ENCODE measurements around the gene YPEL2. TPM values are rescaled to one million over a fixed set of nuclear protein-coding genes. Genes with fewer than 3 reads are reported as not detected.
A peak's percentile ranks its signal among the peaks of the same experiment; 100 is the strongest.
"Not testable (repeated sequence)": the region's sequence is repeated elsewhere in the genome, so short reads cannot be mapped to it uniquely, and the experiment has no call there.

The YPEL2 gene
- total RNA-seq, 1 donor from 2014 or later, result 18.9 TPM

DNA sequence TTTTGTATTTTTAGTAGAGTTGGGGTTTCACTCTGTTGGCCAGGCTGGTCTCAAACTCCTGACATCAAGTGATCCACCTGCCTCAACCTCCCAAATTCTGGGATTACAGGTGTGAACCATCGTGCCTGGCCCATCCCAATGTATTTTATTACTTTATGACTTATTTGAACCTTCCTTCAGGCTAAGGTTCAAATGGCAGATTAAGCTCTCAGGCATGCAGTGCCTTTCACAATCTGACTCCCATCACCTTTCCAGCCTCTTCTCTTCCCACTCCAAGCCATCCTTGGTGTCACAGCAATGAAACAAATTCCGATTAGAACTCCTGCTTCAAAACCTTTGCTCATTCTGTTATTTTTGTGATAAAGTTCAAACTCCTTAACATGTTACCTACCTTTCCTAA lies 26.6 kb upstream of the YPEL2 start:
- Mint-ChIP-seq H3K36me3 (ENCODE audit: unreplicated experiment) (no peaks in the 10 kb centered on the region), H3K9me3 (ENCODE audit: unreplicated experiment) (no peaks in the 10 kb centered on the region), H3K4me1 (ENCODE audit: unreplicated experiment) (no peaks in the 10 kb centered on the region), H3K27me3 (ENCODE audit: unreplicated experiment) (peaks cover 22% of the 10 kb centered on the region), H3K27ac (ENCODE audit: unreplicated experiment) (no peak overlapping the region), H3K4me3 (ENCODE audit: unreplicated experiment) (no peak overlapping the region)
- no peak for DNase-seq (ENCODE audit: extremely low spot score, unreplicated experiment)
- TF ChIP-seq, protein P1, sequence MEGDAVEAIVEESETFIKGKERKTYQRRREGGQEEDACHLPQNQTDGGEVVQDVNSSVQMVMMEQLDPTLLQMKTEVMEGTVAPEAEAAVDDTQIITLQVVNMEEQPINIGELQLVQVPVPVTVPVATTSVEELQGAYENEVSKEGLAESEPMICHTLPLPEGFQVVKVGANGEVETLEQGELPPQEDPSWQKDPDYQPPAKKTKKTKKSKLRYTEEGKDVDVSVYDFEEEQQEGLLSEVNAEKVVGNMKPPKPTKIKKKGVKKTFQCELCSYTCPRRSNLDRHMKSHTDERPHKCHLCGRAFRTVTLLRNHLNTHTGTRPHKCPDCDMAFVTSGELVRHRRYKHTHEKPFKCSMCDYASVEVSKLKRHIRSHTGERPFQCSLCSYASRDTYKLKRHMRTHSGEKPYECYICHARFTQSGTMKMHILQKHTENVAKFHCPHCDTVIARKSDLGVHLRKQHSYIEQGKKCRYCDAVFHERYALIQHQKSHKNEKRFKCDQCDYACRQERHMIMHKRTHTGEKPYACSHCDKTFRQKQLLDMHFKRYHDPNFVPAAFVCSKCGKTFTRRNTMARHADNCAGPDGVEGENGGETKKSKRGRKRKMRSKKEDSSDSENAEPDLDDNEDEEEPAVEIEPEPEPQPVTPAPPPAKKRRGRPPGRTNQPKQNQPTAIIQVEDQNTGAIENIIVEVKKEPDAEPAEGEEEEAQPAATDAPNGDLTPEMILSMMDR (IDR thresholded peaks at IDR 0.05), result no peak

DNA sequence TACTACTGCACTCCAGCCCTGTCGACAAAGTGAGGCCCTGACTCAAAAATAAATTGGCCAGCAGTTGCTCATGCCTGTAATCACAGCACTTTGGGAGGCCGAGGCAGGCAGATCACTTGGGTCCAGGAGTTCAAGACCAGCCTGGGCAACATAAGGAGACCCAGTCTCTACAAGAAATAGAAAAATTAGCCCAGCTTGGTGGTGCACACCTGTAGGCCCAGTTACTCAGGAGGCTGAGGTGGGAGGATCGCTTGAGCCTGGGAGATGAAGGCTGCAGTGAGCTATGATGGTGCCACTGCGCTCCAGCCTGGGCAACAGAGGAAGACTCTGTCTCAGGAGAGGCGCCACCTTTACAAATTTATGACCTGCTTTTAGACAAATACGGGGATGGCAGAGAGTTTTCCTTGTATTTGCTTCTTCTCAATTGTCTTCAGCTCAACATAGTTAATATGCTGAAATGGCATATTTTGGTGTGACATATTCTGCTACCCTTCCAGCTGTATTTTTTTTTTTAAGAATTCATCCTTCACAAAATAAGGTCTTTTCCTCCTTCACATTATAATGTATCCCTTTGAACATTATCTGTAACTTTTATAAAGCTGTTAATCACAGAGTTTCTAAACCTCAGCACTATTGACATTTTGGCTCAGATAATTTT lies 21.1 kb upstream of the YPEL2 start:
- Mint-ChIP-seq H3K36me3 (ENCODE audit: unreplicated experiment) (no peaks in the 10 kb centered on the region), H3K4me1 (ENCODE audit: unreplicated experiment) (peaks cover 1% of the 10 kb centered on the region), H3K27me3 (ENCODE audit: unreplicated experiment) (peaks cover 5% of the 10 kb centered on the region)

DNA sequence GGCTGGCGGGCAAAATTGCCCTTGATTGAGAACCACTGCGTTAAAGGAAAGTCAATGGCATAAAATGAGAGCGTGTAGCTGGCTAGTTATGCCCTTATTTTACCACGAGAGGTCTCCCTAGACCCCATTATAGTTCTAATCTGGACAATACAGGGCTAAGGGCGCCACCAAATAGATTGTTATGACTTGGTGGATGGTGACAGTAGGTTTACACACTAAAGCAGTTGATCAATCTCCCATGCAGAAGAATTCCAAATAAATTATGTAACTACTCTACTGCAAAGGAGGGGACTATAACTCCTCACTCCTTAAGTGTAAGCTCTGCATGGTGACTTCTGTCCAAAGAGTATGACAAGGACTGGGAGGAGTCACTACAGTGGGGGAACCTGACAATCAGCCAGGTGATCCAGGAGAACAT lies 20.4 kb upstream of the YPEL2 start:
- H3K27ac Mint-ChIP-seq (ENCODE audit: unreplicated experiment), result no peak overlapping the region
- no peaks in the 10 kb centered on the region for H3K9me3 Mint-ChIP-seq (ENCODE audit: unreplicated experiment)
- DNase-seq (ENCODE audit: extremely low spot score, unreplicated experiment), result no peak
- peaks cover 3% of the 10 kb centered on the region for H3K27me3 Mint-ChIP-seq (ENCODE audit: unreplicated experiment)
- no peaks in the 10 kb centered on the region for H3K36me3 Mint-ChIP-seq (ENCODE audit: unreplicated experiment)
- TF ChIP-seq, protein P1 (IDR thresholded peaks at IDR 0.05), result peak; percentile 82
- peaks cover 1% of the 10 kb centered on the region for H3K4me1 Mint-ChIP-seq (ENCODE audit: unreplicated experiment)
- H3K4me3 Mint-ChIP-seq (ENCODE audit: unreplicated experiment), result no peak overlapping the region

More for the DNA sequence above, 21.1 kb upstream of the YPEL2 start:
- no peak for DNase-seq (ENCODE audit: extremely low spot score, unreplicated experiment)
- H3K9me3 Mint-ChIP-seq (ENCODE audit: unreplicated experiment), result no peaks in the 10 kb centered on the region
- H3K4me3 Mint-ChIP-seq (ENCODE audit: unreplicated experiment), result no peak overlapping the region
- TF ChIP-seq, protein P1 (IDR thresholded peaks at IDR 0.05), result no peak
- H3K27ac Mint-ChIP-seq (ENCODE audit: unreplicated experiment), result no peak overlapping the region

DNA sequence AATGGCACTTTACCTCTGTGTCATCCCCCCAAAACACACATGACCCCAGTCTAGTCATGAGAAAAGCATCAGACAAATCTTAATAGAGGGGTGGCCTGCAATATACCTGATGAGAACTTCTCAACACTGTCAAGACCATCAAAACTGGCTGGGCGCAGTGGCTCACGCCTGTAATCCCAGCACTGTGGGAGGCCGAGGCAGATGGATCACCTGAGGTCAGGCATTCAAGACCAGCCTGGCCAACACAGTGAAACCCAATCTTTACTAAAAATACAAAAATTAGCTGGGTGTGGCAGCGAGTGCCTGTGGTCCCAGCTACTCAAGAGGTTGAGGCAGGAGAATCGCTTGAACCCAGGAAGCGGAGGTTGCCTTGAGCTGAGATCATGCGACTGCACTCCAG lies 19.9 kb upstream of the YPEL2 start:
- not testable (repeated sequence) for DNase-seq (ENCODE audit: extremely low spot score, unreplicated experiment); H3K27ac Mint-ChIP-seq (ENCODE audit: unreplicated experiment); H3K9me3 Mint-ChIP-seq (ENCODE audit: unreplicated experiment); H3K4me3 Mint-ChIP-seq (ENCODE audit: unreplicated experiment); H3K36me3 Mint-ChIP-seq (ENCODE audit: unreplicated experiment); H3K27me3 Mint-ChIP-seq (ENCODE audit: unreplicated experiment); H3K4me1 Mint-ChIP-seq (ENCODE audit: unreplicated experiment)

DNA sequence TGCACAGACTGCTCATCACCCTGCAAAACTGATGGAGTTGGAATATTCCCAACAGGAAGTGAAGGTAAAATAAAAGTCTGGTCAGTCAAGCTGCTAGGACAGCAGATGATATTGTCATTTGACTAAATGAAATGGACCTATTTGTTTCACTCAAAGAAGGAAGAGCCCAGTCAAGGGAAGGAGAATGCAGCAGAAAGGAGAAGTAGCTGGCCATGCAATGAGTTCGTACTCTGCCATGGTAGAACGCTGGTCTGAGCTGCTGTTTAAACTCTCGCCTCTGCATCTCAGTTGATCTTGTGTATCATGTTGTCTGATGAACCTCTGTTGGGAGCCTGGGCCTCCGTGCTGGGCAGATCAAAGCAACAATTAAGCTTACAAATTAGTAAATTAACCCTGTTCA lies 15.6 kb upstream of the YPEL2 start:
- Mint-ChIP-seq H3K9me3 (ENCODE audit: unreplicated experiment) (no peaks in the 10 kb centered on the region), H3K4me1 (ENCODE audit: unreplicated experiment) (peaks cover under 1% of the 10 kb centered on the region), H3K27ac (ENCODE audit: unreplicated experiment) (no peak overlapping the region), H3K27me3 (ENCODE audit: unreplicated experiment) (peaks cover 2% of the 10 kb centered on the region), H3K36me3 (ENCODE audit: unreplicated experiment) (no peaks in the 10 kb centered on the region), H3K4me3 (ENCODE audit: unreplicated experiment) (no peak overlapping the region)
- DNase-seq (ENCODE audit: extremely low spot score, unreplicated experiment), result no peak
- TF ChIP-seq, protein P1 (IDR thresholded peaks at IDR 0.05), result no peak
